D721Med (cell line): ENCODE results near the gene PIK3CA.

Experiments used
- DNase-seq: peaks from one replicate; pipeline ENCODE4 v3.0.0; 2011; ENCODE audit warnings: low spot score; ENCODE audit not compliant: insufficient read length
- FAIRE-seq: peaks from 2 replicates; lab custom pipeline; 2011; peaks lifted over from hg19 to GRCh38; lab: Jason Lieb, UNC
- CTCF ChIP-seq: IDR thresholded peaks from 2 replicates; pipeline ENCODE4 v1.5.1; 2012; ENCODE audit warnings: mild to moderate bottlenecking, control low read depth; ENCODE audit not compliant: insufficient read depth; ENCODE audit errors: missing control alignments

Gene PIK3CA

GRCh38 chr3:179158336-179159039 is 10.3 kb downstream of the PIK3CA start:
- no peak for TF ChIP-seq CTCF
- DNase-seq (no peak), FAIRE-seq (peak; percentile 82)

- DNase-seq (no peak), FAIRE-seq (no peak)
- TF ChIP-seq CTCF, result no peak
Measured at GRCh38 chr3:179163503-179163902, 15.3 kb downstream of the PIK3CA start.

GRCh38 chr3:179164857-179165256 is 16.7 kb downstream of the PIK3CA start:
- DNase-seq (no peak), FAIRE-seq (peak; percentile 11)
- TF ChIP-seq CTCF, result no peak

GRCh38 chr3:179166561-179167201 is 18.5 kb downstream of the PIK3CA start:
- no peak for TF ChIP-seq CTCF
- FAIRE-seq, result peak; percentile 75
- DNase-seq, result no peak

- DNase-seq (no peak), FAIRE-seq (no peak)
Measured at GRCh38 chr3:179168918-179169317, 20.8 kb downstream of the PIK3CA start.

GRCh38 chr3:179172546-179172945 is 24.4 kb downstream of the PIK3CA start:
- DNase-seq (no peak), FAIRE-seq (no peak)
- TF ChIP-seq CTCF, result no peak

More at GRCh38 chr3:179168918-179169317, 20.8 kb downstream of the PIK3CA start:
- TF ChIP-seq CTCF, result no peak

GRCh38 chr3:179174316-179174715 is 26.2 kb downstream of the PIK3CA start:
- DNase-seq (no peak), FAIRE-seq (no peak)
- no peak for TF ChIP-seq CTCF
